SJCRH30 (cell line): ENCODE data around the gene WNT7A. TPM values are rescaled to one million over a fixed set of nuclear protein-coding genes. Genes with fewer than 3 reads are reported as not detected.
"Not testable (repeated sequence)": the region's sequence is repeated elsewhere in the genome, so short reads cannot be mapped to it uniquely, and the experiment has no call there.

Experiments used
- DNase-seq, 2 experiments: peaks; one replicate each; pipeline ENCODE4 v3.0.0-alpha.2; 2015 to 2020
- H3K27ac ChIP-seq: fragments of 250-450 bp; sonication (Bioruptor Pico); 2 replicates; pipeline ENCODE4 v1.5.1; 2020; ENCODE audit warnings: mild to moderate bottlenecking, moderate library complexity
- H3K27me3 ChIP-seq: fragments of 250-450 bp; sonication (Bioruptor Pico); 2 replicates; pipeline ENCODE4 v1.5.1; 2020; ENCODE audit warnings: mild to moderate bottlenecking, moderate library complexity
- H3K36me3 ChIP-seq: fragments of 250-450 bp; sonication (Bioruptor Pico); 2 replicates; pipeline ENCODE4 v1.5.1; 2020; ENCODE audit warnings: mild to moderate bottlenecking, moderate library complexity
- H3K4me1 ChIP-seq: fragments of 250-450 bp; sonication (Bioruptor Pico); 2 replicates; pipeline ENCODE4 v1.5.1; 2020; ENCODE audit warnings: mild to moderate bottlenecking, moderate library complexity
- H3K4me3 ChIP-seq: fragments of 250-450 bp; sonication (Bioruptor Pico); 2 replicates; pipeline ENCODE4 v1.5.1; 2020; ENCODE audit warnings: mild to moderate bottlenecking, moderate library complexity
- H3K9me3 ChIP-seq: fragments of 250-450 bp; sonication (Bioruptor Pico); replicated peaks from 2 replicates; pipeline ENCODE4 v1.5.1; 2020; ENCODE audit warnings: mild to moderate bottlenecking, moderate library complexity
- total RNA-seq: library from RNA; depleted of rRNA; stranded (reverse); fragments of >200 nt; shearing (Covaris generic); gene quantifications from 2 replicates; pipeline ENCODE4 v1.2.3, GENCODE V29; 2014; rRNA removed

Gene WNT7A
- total RNA-seq, result not detected in 2 replicates

DNA sequence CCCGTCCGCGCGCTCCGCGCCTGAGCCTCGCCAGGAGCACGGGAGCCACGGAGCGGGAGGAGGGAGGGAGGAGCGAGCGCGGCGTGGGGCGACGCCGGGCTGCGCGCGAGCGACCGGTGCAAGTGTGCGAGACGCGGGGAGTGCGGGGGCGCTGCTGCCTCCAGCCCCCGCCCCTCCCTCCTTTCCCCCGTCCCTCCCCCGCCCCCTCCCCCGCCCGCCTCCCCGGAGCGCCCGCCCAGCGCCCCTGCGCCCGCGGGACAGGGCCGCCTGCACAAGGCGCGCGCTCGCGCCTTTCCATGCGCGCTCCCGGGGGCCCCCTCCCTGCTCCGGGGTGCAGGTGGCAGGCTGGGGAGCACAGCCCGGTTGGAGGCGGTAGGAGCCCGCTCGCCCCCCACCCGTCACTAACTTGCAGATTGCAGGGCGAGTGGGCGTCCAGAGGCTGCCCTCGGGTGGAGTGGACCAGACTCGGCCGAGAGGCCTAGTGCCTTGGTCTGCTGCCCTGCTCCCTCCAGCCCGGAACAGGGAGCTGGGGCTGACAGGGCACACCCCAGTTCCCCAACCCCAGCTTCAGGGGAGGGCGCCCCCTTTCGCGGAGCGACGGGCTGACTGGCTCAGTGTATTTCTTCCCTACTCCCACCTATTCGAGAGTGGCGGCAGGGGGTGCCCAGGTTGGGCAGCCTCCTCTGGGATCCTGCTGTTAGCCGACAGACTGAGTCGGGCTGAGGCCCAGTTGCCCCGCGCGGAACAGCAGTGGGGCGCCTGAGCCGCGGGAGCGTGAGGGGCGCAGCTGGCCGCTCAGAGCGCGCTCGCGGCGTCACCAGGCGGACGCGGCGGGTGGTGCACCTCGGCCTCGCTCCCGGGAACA, at the start of gene WNT7A:
Gene WNT7A (minus strand): TSS at position 126 of the 865 bp plus-strand sequence. CDS start 255 bp downstream, outside the sequence.
- no peak for DNase-seq

DNA sequence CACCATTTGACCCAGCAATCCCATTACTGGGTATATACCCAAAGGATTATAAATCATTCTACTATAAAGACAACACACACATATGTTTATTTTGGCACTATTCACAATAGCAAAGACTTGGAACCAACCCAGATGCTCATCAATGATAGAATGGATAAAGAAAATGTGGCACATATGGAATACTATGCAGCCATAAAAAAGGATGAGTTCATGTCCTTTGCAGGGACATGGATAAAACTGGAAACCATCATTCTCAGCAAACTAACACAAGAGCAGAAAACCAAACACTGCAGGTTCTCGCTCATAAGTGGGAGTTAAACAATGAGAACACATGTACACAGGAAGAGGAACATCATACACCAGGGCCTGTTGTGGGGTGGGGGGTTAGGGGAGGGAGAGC, 48.9 kb upstream of the WNT7A start:
- not testable (repeated sequence) for H3K4me3 ChIP-seq

More for the DNA sequence above, at the start of gene WNT7A:
- H3K4me3 ChIP-seq, result no peak within 1 kb of the TSS
- H3K36me3 ChIP-seq, result no peaks in the 10 kb centered on the region
- H3K27ac ChIP-seq, result no peak within 1 kb of the TSS
- no peaks in the 10 kb centered on the region; the same call in 1 of the 2 replicates for H3K27me3 ChIP-seq
- no peaks in the 10 kb centered on the region for H3K4me1 ChIP-seq
- no peaks in the 10 kb centered on the region for H3K9me3 ChIP-seq

DNA sequence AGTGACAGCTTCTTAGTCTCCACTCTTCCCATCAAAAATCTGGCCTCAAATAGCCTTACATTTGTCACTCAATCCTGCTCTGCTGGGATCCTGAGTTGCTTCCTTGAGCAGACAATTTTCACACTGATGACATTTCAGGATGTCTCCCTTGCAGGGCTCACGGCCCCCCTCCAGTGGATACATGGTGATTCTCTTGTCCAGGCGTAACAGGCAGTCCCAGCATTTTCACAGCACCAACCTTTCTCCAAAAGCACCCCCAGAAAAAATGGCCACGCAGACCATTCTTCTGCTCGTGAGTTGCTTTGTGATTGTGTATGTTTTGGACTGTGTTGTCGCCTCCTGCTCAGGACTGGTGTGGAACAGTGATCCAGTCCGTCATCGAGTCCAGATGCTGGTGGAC, 47.4 kb upstream of the WNT7A start:
- no peaks in the 10 kb centered on the region for H3K36me3 ChIP-seq
- H3K27me3 ChIP-seq, result no peaks in the 10 kb centered on the region
- H3K4me3 ChIP-seq, result no peak overlapping the region
- H3K9me3 ChIP-seq, result no peaks in the 10 kb centered on the region
- H3K4me1 ChIP-seq, result no peaks in the 10 kb centered on the region
- DNase-seq, result no peak
- H3K27ac ChIP-seq, result no peak overlapping the region

More for the DNA sequence above, 48.9 kb upstream of the WNT7A start:
- H3K27me3 ChIP-seq, H3K27ac ChIP-seq, H3K4me1 ChIP-seq, DNase-seq, H3K36me3 ChIP-seq, H3K9me3 ChIP-seq: not testable (repeated sequence)

DNA sequence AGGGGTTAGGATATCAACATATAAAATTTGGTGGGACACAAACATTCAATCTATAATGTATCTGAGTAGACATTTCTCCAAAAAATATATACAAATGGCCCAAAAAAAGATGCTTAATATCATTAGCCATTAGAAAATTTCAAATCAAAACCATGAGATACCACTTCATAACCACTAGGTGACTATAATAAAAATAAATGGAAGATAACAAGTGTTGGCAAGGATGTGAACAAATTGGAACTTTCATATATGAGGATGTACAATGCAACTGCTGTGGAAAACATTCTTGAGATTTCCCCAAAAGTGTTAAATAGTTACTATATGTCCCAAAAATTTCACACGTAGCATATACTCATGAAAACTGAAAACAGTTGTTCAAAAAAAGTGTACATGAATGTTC, 36.5 kb upstream of the WNT7A start:
- no peak overlapping the region for H3K4me3 ChIP-seq
- H3K4me1 ChIP-seq, result no peaks in the 10 kb centered on the region
- H3K27me3 ChIP-seq, result no peaks in the 10 kb centered on the region
- no peak overlapping the region for H3K27ac ChIP-seq
- H3K9me3 ChIP-seq, result no peaks in the 10 kb centered on the region; the same call in 1 of the 2 replicates
- H3K36me3 ChIP-seq, result no peaks in the 10 kb centered on the region
- DNase-seq, result no peak

DNA sequence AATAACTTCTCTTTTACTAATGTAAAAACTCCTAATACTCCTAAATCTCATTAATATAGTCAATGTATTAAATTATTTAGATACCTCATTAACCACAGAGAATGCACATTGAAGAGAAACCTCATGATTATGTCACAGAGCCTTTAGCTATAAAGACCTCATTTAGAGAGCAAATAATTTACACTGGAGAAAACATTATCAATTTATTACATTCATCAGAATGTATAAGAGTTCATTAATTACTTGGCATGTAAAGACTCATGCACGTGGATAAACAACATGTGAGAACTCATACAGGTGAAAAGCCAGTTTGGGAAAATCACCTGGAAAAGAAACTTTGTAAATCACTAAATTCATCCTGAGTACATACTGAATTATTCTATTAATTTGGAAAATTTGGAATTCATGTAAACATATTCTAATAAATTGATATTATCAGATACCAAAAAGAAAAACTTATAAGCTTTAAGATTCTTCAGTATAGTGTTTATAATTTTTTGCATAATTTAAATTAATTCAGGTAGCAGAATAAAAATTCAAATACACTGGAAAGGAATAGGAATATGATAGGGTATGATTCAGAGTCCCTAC, 22.9 kb upstream of the WNT7A start:
- H3K4me1 ChIP-seq, result no peaks in the 10 kb centered on the region
- peaks cover 21% of the 10 kb centered on the region; the same call in 1 of the 2 replicates for H3K9me3 ChIP-seq
- H3K36me3 ChIP-seq, result no peaks in the 10 kb centered on the region
- no peak overlapping the region for H3K27ac ChIP-seq
- no peak overlapping the region for H3K4me3 ChIP-seq
- no peaks in the 10 kb centered on the region for H3K27me3 ChIP-seq
- no peak for DNase-seq

DNA sequence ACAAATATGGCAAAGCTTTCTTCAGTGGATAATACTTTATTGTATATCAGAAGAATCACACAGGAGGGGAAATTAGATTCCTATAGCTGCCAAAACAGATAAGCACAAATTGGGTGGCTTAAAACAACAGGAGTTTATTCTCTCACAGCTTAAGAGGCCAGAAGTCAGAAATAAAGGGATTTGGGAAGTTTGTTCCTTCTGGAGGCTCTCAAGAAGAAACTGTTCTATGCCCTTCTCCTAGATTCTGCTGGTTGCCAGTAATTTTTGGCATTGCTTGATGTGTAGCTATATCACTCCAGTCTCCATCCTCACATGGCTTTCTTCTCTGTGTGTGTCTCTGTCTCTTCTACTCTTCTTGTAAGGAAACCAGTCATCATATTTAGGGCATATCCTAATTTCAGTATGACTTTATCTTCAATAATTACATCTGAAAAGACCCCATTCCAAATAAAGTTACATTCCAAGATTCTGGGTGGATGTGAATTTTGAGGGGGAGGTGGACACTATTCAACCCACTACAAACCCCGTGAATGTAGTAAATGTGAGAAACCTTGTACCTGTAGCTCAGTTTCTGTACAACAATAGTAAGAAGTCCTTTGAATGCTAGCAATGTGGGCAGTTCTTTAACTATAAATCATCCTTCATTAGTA, 22.2 kb upstream of the WNT7A start:
- H3K4me3 ChIP-seq, result no peak overlapping the region
- H3K36me3 ChIP-seq, result no peaks in the 10 kb centered on the region
- DNase-seq, result no peak
- no peaks in the 10 kb centered on the region for H3K27me3 ChIP-seq
- no peaks in the 10 kb centered on the region for H3K4me1 ChIP-seq
- H3K9me3 ChIP-seq, result peaks cover 21% of the 10 kb centered on the region; the same call in 1 of the 2 replicates
- H3K27ac ChIP-seq, result no peak overlapping the region

DNA sequence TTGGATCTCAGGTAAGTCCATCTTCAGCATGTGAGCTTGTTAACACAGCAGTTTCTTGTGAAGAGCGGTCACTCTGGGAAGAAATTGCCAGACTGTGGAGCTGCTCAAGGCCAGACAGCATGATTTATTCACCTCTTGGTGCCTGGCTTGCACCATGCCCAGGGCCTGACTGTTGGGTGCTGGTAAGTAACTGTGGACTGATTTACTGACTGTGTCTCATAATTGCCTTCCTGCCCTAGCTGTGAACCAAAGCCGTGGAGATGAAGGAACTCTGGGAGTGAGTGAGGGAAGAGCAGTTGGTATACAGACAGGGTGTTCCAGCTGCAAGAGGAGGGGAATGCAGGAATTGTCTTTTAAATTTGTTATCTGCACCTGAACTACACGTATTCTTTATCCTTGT, 18.5 kb upstream of the WNT7A start:
- H3K4me1 ChIP-seq, result no peaks in the 10 kb centered on the region
- H3K27me3 ChIP-seq, result 0 out of 2 replicates have a peak, but pooled peaks cover 4% of the 10 kb centered on the region
- no peak overlapping the region for H3K4me3 ChIP-seq
- peaks cover 16% of the 10 kb centered on the region; the same call in 1 of the 2 replicates for H3K9me3 ChIP-seq
- H3K27ac ChIP-seq, result no peak overlapping the region
- no peaks in the 10 kb centered on the region for H3K36me3 ChIP-seq
- DNase-seq, result no peak

DNA sequence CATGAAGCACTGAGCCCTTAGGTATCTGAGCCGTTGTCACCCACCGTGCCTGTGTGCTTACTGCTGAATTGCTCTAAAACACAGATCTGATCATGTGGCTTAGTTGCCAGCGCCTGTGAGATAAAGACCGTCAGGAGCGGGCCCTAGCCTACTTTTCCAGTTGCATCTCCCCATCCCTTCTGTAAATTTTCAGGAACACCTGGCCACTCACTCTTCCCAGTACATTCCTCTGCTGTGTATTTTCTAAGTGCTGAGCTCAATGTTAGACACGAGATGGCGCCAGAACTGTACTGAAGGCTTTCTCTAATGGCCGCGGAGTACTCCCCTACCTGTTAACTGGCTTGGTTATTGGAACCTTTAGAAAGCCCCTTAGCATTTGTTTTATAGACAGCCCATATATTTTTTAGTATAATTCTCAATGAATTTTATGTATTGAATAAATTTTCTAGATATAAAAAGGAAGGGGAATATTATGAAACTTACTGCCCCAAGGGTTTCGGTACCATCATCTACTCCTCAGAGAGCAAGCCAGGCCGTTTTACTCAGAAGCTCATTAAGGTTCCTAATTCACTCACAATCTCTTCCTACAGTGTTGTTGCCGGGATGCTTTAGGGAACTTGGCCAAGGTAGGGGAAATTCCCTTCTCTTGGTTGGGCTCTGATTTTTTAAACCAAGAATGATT, 16.7 kb upstream of the WNT7A start:
- Histone ChIP-seq H3K4me3 (no peak overlapping the region), H3K9me3 (0 out of 2 replicates have a peak, but pooled peaks cover 3% of the 10 kb centered on the region), H3K27ac (no peak overlapping the region), H3K36me3 (no peaks in the 10 kb centered on the region), H3K27me3 (peaks cover 4% of the 10 kb centered on the region; the same call in 1 of the 2 replicates), H3K4me1 (no peaks in the 10 kb centered on the region)
- DNase-seq, result peak; percentile 50 to 84

DNA sequence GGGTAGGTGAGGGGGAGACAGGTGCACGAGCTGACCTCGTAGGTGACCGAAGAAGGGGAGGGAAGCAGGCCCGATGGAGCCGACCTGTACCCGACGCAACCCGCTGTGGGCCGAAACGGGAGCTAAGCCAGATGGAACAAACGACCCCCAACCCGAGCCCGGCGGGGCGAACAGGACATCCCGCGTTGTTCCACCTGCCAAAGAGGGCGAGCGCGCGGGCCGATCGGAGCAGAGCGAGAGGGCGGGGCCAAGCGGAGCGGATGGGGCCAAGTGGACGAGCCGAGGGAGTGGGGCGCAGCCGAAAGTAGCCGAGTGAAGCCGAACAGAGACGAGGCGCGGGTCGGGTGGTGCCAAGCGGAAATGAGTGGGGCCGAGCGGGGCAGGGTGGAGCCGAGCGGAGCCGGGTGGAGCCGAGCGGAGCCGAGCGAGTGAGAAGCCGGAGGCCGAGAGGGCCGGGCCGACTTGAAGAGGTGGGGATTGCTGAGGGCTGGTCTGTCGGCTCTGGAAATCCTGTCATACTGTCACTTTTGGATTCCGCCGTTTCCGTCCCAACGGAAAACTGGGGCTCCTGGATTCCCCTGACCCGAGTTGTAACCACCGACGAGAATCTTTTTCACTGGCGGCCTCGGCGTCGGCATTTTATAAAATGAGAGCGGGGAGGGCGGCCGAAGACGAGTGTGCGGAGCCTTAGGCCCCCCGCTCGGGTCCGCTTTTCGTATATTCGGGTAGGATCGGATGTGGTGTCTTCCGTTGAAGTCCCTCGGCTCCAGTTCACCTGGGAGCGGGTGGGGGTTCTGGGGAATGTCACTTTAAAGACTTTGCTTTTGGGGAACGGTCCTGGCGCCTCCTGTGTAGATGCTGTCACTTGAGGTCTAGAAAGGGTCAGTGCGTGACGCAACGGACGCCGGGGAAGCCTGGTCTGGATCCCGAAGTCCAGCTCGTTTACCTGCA, 15.6 kb upstream of the WNT7A start:
- no peaks in the 10 kb centered on the region for H3K9me3 ChIP-seq
- H3K36me3 ChIP-seq, result no peaks in the 10 kb centered on the region
- peaks cover 4% of the 10 kb centered on the region; the same call in 1 of the 2 replicates for H3K27me3 ChIP-seq
- peak overlapping the region; percentile 52 for H3K4me3 ChIP-seq
- DNase-seq, result peak; percentile 58 to 62
- no peaks in the 10 kb centered on the region for H3K4me1 ChIP-seq
- no peak overlapping the region for H3K27ac ChIP-seq

DNA sequence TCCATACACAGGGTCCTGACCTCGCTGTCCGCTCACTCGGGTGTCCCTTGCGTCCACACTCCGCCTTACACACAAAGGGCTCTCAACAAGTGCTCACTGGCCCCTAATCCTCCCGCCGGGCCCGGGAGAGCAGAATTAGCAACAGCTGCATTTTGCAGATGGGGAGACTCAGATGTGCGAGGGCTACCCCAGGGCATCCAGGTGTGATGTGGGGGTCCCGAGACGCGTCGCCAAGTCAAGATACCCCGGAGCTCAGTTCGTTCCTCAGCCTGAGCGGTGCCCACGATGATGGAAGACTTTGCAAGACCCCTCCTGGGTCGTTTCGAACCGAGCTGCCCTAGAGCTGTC, 14.9 kb upstream of the WNT7A start:
- DNase-seq, result no peak
- Histone ChIP-seq H3K4me1 (no peaks in the 10 kb centered on the region), H3K27me3 (peaks cover 4% of the 10 kb centered on the region; the same call in 1 of the 2 replicates), H3K4me3 (no peak overlapping the region), H3K27ac (no peak overlapping the region), H3K36me3 (no peaks in the 10 kb centered on the region), H3K9me3 (no peaks in the 10 kb centered on the region)

DNA sequence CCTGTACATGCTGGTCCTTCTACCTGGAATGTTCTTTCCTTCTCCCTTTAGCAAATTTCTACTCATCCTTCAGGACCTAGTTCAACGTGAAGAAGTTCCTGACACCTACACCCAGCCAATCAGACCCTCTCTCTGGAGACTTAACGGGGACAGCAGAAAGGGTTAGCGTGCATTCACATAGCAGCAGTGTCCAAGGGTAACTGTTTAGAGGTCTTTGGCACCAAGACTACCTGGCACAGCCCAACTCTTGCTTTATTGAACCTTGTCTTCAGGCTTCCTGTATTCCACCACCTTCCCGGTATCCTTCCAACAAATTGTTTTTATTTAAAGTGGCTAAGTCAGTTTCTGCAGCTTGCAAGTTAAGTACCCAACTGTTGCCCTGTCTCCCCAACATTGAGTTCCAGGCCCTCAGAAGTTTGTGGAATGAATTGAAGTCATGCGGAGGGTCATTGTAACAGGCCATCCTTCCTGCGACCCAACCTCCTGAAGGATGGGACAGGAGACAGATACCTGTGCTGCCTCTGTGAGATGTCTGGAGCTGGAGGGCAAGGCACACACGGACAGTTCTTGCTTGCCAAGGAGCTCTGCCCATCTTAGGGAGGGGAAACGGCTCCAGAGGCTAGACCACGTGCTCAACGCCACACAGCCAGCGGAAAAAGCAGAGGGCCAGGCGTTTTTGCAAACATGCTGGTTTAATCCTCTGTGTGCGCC, 14.4 kb upstream of the WNT7A start:
- DNase-seq, result no peak
- H3K4me3 ChIP-seq, result no peak overlapping the region
- no peaks in the 10 kb centered on the region for H3K9me3 ChIP-seq
- no peak overlapping the region for H3K27ac ChIP-seq
- H3K27me3 ChIP-seq, result peaks cover 4% of the 10 kb centered on the region; the same call in 1 of the 2 replicates
- H3K4me1 ChIP-seq, result no peaks in the 10 kb centered on the region
- no peaks in the 10 kb centered on the region for H3K36me3 ChIP-seq

DNA sequence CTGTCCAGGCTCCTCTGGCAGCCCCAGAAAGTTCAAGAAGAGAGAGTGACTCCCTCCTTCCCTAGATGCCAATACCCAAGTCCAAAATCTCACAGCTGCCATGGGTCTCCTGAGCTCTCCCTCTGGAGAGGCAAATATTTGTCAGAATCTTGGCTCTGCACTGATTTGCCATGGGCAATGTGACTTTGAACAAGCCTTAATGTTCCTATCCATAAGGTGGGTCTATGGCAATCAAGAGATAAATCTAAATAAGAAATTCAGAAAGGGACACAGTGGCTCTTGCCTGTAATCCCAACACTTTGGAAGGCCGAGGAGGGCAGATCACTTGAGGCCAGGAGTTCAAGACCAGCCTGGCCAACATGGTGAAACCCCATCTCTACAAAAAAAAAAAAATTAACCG, 12.4 kb upstream of the WNT7A start:
- DNase-seq, result no peak
- Histone ChIP-seq H3K4me3 (no peak overlapping the region), H3K27ac (no peak overlapping the region), H3K9me3 (no peaks in the 10 kb centered on the region), H3K27me3 (peaks cover 4% of the 10 kb centered on the region; the same call in 1 of the 2 replicates), H3K4me1 (no peaks in the 10 kb centered on the region), H3K36me3 (no peaks in the 10 kb centered on the region)

DNA sequence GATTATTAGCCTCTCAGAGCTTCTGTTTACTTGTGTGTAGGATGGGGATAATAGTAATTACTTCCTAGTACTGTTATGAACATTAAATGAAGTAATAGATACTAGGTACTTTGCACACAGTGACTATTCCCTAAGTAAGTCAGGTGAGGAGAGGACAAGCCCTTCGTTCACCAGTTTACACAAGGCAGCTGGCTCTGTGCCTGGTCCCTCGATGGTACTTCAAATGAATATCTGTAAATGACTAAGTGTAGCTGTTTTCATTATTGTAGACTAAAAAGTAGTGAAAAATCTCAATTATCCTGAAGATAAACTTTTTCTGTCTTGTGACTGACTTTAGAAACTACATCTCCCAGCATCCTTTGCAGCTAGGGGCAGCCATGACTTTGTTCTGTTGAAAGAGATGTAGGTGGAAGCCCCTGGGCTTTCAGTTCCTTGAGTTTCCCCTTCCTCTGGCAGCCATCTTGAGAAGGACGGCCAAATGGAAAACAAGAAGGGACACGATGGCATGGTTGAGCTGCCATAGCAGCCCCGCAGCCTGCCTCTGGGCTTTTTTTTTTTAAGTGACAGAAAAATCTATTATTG, 11.7 kb upstream of the WNT7A start:
- no peaks in the 10 kb centered on the region for H3K9me3 ChIP-seq
- H3K27ac ChIP-seq, result no peak overlapping the region
- DNase-seq, result peak in 1 of 2 experiments; percentile 18
- no peaks in the 10 kb centered on the region for H3K36me3 ChIP-seq
- no peak overlapping the region for H3K4me3 ChIP-seq
- no peaks in the 10 kb centered on the region for H3K4me1 ChIP-seq
- peaks cover 4% of the 10 kb centered on the region; the same call in 1 of the 2 replicates for H3K27me3 ChIP-seq
